GM19023 (cell line): ENCODE measurements around the gene CTPS2.

ENCODE experiments used
- ATAC-seq: cut with Tn5 transposase; IDR thresholded peaks from one replicate; pipeline ENCODE4 v1.9.1; 2021; ENCODE audit warnings: mild to moderate bottlenecking, moderate library complexity; ENCODE audit not compliant: unreplicated experiment

Gene CTPS2

DNA sequence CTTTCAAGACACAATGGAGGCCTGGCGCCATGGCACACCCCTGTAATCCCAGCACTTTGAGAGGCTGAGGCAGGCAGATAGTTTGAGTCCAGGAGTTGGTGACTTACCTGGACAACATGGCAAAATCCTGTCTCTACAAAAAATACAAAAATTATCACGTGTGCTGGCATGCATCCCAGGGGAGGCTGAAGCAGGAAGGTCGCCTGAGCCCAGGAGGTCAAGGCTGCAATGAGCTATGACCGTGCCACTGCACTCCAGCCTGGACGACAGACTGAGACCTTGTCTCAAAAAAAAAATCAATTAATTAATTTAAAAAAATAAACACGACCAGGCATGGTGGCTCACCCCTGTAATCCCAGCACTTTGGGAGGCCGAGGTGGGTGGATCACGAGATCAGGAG is 2.0 kb upstream of the CTPS2 start:
- ATAC-seq = no peak

DNA sequence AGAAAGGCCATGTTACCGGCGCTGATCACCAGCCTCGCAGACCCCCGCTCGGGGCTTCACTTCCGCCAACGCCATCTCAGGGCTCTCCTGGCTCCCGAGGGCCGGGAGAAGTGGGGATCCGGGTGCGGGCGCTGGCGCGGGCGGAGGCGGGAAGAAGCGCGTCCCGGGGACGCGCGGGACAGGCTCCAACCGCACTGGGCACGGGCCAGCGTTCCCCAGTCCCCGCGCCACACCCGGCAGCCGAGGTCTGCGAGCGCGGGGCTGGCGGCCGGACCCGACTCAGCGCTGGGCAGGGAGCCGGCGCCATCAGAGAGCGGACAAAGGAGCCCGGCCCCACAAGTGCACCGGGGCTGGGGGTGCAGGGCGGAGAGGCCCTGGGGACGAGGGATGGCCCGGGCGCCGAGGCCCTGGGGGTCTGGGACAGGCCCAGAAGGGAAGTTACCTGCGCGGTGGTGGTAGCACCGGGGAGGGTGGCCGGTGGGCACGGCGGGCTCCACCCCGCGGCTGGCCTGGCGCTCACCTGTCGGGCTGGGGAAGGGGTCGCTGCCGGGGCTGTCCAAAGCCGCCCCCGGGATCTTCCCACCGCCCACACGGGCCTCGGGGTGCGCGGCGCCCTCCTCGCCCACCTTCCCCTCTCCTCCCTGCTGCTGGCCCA is 449 bp downstream of the CTPS2 start:
- peak; percentile 36 for ATAC-seq

DNA sequence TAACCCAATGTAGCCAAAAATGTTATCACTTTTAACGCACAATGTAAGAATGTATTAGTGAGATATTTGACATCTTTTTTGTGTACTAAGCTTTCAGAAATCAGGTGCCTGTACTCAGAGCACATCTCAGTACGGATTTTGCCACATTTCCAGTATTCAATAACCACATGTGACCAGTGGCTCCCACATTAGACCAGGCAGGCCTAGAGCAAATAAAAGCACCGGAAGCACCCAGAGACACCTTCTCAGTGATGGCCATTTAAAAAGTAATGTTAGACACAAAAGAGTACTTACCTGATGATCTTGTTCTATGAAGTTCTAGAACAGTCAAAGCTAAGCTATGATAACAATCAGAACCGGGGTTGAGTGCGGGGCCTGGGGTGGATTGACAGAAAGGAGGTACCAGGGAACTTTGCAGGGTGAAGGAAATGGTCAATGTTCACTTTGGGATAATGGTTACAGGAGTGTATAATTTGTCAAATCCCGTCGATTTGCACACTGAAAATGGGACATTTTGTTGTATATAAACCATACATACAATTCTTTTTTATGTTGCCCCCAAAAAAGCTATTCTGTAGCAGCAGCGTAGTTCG is 1.2 kb downstream of the CTPS2 start:
- no peak for ATAC-seq

DNA sequence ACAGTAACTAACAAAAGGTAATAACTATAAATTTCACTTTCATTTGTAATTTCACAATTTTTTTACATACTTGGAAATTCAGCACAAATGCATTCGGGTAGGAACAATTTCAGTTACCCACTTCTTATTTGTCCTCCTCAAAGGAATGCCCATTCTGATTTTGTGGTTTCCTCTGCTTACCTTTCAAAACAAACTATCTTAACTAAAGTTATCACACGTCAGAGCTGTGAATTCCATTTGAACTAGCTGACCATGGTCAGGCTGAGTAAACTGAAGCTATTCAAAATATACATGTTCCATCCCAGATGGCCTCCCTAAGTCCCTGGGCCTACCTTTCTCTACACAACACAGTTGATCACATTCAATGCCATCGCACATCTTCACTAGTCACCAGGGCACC is 4.5 kb downstream of the CTPS2 start:
- no peak for ATAC-seq

DNA sequence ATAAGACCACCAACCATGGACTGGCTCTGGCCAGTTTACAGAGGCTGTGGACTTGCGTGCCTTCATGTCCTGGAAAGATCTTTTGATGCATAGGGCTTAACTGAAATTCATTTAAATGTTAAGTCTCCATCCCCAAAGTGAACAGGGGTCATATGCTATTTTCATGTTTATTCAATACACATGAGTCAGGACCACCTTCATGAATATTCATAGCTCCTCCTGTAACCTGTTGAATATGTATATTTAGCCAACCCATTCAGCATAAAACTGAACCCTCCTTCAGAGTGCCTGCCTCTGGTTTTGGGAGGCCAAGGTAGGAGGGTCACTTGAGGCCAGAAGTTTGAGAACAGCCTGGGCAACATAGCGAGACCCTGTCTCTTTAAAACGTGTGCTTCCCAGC is 7.1 kb downstream of the CTPS2 start:
- no peak for ATAC-seq

DNA sequence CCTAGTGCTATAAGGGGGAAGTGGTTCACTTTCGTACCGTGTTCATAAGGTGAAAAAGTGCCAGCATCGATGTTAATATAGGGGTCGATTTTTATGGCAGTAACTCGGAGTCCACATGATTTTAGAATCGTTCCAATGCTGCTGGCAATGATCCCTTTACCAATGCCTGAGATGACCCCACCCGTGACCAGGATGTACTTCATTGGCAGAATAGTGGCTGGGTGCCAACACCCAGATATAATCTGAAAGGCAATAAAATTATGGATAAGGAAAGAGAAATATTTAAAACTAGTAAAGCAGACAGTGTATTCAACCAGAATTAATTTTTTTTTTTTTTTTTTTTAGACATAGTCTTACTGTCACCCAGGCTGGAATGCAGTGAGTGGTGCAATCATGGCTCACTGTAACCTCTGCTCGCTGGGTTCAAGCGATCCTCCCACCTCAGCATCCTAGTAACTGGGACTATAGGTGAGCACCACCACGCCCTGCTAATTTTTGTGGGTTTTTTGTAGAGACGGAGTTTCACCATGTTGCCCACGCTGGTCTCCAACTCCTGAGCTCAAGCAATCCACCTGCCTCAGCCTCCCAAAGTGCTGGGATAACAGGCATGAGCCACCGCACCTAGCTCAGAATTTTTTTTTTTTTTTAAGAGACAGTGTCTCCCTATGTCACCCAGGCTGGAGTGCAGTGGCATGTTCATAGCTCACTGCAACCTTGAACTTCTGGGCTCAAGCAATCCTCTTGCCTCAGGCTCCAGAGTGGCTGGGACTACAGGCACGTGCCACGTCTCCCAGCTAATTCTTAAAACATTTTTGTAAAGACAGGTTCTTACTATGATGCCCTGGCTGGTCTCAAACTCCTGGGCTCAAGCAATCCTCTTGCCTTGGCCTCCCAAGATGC is 9.5 kb downstream of the CTPS2 start:
- ATAC-seq = no peak

DNA sequence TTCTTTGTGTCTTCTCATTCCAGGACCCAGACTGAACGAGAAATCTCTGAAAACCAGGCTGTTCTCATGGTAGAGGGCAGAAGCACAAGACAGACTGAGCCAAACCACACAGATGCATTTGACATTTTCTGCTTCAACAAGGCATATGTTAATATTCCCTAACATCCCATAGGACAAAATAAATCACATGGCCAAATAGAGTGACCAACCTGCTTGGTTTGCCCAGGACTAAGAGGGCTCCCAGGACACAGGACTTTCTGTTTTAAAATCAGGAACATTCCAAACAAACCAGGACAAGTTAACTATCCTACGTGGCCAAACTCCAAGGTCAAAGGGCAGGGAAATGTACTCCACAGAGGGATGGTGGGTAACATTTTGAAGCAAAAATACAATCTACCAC is 11.7 kb downstream of the CTPS2 start:
- no peak for ATAC-seq

DNA sequence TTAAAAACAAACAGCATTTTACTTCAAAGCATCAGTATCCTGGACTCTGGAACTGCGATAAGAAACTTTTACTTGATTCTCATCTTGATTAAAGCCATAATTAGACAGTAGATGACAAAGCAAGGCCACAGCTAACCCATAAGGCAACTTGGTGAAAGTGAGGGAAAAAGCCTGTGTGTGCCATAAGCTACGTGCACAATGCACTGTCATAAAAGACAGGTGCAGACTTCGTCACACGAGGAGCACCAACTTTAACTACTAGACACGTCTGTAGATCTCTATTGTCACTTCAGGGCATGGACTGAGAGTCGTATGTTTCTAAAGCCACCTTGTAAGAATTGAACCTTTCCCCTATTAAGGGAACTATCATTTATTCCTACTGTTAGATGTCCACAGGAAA is 13.1 kb downstream of the CTPS2 start:
- ATAC-seq = no peak

DNA sequence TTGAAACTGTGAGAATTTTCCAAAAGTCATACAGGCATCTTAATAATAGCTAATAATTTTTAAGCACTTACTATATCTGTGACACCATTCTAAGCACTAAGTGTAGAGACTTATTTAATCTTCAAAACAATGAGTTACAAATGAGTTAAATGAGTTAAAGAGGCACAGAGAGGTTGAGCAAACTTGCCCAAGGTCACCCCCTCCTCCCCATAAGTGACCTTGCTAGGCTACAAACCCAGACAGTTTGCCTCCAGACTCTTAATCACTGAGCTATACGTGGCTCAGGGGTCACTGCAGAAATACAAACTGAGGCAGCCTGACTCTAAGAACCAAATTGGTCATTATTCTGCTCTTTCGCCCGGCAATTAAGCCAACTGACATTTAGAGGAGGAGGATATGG is 15.5 kb downstream of the CTPS2 start:
- no peak for ATAC-seq

DNA sequence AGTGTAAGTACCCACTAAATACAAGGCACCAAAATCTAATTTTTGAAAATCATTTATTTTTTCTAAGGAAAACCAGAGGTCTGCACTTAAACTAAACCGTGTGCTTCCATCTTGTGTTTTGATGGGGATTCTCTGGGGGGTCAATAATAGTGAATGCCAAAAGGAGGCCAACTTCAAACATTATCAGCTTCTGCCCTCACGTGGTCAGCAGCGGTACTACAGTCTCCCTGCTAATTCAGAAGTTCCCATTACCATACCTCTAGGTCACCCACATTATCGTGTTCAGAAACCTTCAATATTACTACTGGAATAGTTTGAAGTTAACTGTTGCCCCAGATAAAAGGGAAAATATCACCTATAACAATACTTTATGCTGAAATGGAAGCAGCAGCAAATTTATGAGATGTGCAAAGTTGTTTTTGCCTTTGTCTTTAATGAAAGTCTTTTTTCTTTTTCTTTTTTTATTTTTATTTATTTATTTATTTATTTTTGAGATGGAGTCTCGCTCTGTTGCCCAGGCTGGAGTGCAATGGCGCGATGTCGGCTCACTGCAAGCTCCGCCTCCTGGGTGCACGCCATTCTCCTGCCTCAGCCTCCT is 17.3 kb downstream of the CTPS2 start:
- peak; percentile 87 for ATAC-seq

DNA sequence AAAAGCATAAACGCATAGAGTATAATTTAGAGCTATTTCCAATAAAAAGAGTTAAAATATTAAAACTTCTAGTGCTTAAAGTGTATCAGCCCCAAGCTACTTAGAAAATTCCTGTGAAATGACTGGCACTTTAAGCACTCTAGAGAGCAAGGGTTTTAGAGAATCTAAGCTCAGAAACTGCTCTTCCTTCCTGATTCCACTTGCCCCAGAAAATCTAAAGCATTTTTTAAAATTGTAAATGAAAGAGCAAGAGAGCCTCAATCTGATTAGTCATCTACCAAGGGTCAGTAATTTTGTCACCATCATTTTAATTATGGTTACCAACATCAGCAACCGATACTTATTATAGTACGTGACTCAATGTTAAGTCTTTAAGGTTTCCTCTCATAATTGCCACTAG is 25.0 kb downstream of the CTPS2 start:
- ATAC-seq = no peak

DNA sequence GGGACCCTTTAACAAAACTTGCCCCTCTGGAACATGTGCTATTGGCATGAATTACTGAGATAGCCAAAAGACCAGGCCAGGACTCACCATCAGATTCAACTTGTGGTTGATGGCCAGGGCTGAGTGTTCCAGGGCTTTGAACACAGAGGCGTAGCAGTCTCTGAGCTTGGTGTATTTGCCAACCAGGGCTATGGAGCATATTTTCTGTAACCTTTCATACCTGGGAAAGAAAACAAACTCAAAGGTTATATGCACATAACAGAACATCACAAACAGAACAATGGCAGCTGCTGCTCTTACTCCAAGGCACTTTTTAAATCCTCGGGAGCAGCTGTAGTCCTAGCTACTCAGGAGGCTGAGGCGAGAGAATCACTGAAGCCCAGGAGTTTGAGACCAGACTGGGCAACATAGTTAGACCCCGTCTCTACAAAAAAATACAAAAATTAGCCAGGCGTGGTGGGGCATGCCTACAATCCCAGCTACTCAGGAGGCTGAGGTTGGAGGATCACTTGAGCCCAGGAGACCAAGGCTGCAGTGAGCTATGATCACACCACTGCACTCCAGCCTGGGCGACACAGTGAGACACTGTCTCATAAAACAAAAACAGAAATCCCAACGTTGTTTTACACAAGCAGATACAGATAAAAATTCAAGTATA is 29.3 kb downstream of the CTPS2 start:
- no peak for ATAC-seq

DNA sequence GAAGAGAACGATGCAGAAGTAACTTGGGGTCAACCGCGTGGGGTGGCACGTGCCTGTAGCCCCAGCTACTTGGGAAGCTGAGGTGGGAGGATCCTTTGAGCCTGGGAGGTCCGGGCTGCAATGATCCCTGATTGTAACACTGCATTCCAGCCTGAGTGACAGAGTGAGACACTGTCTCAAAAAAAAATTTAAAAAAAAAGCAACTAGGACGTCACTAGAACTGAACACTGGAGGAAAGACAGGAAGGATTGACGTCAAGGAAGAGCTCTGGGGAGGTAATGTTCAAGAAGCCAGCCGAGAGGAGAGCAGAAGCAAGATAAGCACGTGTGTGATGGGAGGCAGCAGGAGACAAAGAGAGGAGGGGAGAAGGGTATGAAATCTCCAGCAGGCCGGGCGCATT is 33.8 kb downstream of the CTPS2 start:
- no peak for ATAC-seq

DNA sequence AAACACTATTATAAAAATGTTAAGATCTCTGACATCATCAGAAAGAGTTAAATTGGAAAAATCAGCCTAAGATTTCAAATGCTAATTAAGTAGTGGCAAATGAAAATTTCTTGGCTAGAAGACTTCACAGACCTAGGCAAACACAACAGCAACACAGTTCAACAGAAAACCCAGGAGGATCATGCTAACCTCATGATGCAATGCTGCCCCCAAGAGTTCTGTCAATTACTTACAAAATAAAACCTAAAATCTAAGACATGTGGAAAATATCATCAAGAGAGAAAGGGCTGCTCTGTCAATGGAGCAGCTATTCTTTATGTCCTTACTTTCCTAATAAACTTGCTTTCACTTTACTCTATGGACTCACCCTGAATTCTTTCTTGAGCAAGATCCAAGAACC is 41.5 kb downstream of the CTPS2 start:
- no peak for ATAC-seq

DNA sequence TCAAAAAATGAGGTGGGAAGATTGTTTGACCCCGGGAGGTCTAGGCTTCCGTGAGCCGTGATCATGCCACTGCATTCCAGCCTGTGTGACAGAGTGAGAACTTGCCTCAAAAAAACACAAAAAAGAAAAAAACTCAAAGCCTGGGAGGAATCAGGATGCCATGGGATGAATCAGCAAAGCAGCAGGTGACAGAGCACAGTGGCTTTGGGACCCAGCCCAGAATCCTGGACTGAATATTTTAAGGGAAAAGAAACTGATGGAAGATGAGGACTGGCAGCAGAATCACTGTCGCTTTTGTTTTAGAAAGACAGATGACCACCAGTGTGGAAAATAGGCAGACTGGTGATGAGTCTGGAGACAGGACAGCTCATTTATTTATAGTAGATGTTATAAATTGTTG is 45.9 kb downstream of the CTPS2 start:
- ATAC-seq = no peak

DNA sequence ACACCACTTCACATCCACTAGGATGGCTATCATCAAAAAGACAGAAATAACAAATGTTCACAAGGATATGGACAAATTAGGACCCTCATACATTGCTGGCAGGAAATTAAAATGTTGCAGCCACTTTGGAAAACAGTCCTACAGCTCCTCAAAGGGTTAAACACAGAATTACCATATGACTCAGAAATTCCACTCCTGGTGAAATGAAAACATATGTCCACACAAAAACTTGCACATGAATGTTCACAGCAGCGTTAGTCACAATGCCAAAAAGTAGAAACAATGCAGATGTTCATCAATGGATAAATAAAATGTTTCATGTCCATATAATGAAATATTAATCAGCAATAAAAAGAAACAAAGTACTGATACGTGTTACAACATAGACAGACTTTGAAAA is 47.4 kb downstream of the CTPS2 start:
- no peak for ATAC-seq

DNA sequence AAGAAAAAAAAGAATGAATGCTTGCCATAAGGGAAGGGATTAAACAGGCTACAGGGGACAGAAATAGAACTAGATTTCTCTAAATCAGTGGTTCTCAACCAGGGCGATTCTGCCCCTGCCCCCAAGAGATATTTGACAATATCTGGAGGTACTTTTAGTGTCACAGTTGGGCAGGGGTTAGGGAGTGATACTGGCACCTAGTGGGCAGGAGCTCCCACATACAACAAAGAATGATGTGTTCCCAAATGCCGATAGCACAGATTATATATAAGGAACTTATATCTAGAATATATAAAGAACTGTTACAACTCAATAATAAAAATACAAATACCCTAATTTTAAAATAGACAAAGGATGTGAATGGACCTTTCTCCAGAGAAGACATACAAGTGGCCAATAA is 47.8 kb downstream of the CTPS2 start:
- no peak for ATAC-seq

DNA sequence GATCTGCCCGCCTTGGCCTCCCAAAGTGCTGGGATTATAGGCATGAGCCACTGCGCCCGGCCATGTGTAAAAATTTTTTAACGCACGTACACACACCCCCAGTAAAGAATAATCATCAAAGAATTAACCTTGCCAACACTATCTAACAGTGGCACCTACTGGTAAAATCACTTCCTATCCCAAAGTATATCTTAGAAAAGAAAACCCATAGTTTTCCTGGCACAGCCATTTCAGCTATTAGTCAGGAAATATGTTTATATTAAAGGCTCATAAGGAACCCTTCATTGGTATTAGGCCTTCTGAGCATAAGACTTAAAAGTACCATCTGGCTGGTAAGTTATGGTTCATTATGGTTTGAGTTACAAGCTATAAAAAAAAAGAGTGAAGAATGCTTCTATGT is 48.4 kb downstream of the CTPS2 start:
- no peak for ATAC-seq

DNA sequence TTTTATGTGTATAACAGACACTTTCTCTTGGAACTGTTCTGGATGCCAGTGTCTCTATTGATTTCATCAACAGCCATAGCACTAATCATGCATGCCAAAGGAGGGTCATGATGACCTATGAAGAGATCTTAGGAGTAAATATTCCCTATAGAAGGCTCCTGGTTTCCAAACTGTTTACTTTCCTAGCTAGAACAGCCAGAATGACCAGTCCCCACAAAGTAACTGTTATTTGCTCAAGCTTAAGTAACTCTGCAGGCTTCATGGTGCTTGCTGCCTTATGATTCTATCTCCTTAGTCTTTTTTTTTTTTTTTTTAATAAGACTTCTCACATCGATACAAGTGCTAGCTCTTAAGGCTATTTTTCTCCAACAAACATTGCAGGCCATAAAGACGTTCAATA is 50.1 kb downstream of the CTPS2 start:
- no peak for ATAC-seq

DNA sequence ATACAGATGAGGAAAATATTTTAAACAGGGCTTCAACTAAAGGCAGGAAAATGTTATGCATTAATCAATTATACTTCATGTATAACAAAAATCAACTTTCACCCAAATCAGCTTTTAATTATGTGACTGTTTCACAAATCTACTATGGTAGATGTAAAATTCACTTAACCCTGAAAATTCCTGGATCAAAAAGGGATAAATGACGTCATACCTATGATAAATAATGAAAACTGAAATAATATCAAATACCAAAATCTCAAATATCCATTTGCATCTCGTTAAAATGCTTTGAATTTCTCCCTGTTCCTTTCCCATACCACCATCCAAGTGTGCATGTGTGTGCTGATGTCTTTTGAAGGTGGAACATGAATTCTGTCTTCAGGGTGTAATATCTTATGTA is 51.0 kb downstream of the CTPS2 start:
- no peak for ATAC-seq

DNA sequence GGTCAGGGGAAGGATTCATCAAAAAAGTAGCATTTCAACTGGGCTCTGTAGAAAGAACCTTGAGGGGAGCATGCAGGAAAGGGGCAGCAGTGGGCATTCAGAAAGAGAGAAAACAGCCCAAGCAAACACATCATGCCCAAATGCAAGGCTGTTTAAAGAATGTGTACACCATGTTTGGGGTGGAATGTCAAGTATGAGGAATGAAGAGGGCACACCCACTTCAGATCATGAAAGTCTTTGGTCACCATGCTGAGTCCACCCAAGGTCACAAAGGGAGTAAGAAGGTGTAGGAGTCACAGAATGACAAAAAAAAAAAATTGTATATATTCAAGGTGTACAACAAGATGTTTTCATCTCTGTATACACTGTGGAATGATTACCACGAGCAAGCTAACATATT is 53.1 kb downstream of the CTPS2 start:
- no peak for ATAC-seq
